ENCODE measurements around the gene SLC2A13. TPM values are rescaled to one million over a fixed set of nuclear protein-coding genes. Genes with fewer than 3 reads are reported as not detected.

Gene SLC2A13
- polyA plus RNA-seq, 3 donors, result 2.2 to 2.9 (median 2.5) TPM

- H2AFZ ChIP-seq (ENCODE audit: insufficient read depth, low read depth, low read length, poor library complexity, severe bottlenecking), result no peak overlapping the region
- no peak overlapping the region for H3K27ac Mint-ChIP-seq
- TF ChIP-seq, protein P1, sequence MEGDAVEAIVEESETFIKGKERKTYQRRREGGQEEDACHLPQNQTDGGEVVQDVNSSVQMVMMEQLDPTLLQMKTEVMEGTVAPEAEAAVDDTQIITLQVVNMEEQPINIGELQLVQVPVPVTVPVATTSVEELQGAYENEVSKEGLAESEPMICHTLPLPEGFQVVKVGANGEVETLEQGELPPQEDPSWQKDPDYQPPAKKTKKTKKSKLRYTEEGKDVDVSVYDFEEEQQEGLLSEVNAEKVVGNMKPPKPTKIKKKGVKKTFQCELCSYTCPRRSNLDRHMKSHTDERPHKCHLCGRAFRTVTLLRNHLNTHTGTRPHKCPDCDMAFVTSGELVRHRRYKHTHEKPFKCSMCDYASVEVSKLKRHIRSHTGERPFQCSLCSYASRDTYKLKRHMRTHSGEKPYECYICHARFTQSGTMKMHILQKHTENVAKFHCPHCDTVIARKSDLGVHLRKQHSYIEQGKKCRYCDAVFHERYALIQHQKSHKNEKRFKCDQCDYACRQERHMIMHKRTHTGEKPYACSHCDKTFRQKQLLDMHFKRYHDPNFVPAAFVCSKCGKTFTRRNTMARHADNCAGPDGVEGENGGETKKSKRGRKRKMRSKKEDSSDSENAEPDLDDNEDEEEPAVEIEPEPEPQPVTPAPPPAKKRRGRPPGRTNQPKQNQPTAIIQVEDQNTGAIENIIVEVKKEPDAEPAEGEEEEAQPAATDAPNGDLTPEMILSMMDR (IDR thresholded peaks at IDR 0.05), result no peak
- H3K4me1 Mint-ChIP-seq, result peaks cover 56% of the 10 kb centered on the region
- H3K9me3 Mint-ChIP-seq, result peaks cover 0 to 4% (median 0%) of the 10 kb centered on the region in 7 donors
- no peaks in the 10 kb centered on the region for H4K20me1 ChIP-seq (ENCODE audit: insufficient read depth, low read length)
- H3K4me1 ChIP-seq (ENCODE audit: control insufficient read depth in 1 of 2, insufficient read depth in 2 of 2, low read length in 2 of 2), result peaks cover 26 to 42% of the 10 kb centered on the region in 2 donors
- no peaks in the 10 kb centered on the region for H3K79me2 ChIP-seq (ENCODE audit: insufficient read depth, low read length)
- no peak overlapping the region for H3K4me3 Mint-ChIP-seq
- H3K27me3 ChIP-seq (ENCODE audit: control insufficient read depth in 2 of 2, insufficient read depth in 2 of 2, low read length in 2 of 2), result no peaks in the 10 kb centered on the region
- intact Hi-C loops (cut with micrococcal nuclease), result no loop called here
- no peaks in the 10 kb centered on the region for H3K36me3 Mint-ChIP-seq
- H3K9me3 ChIP-seq (replicated peaks in 1 of 2; ENCODE audit: control insufficient read depth in 1 of 2, insufficient read depth in 1 of 2, low read length in 2 of 2), result no peaks in the 10 kb centered on the region
- DNase-seq, result no peak
- no CpG with 5 or more reads among the region's 1 CpG for WGBS (ENCODE audit: insufficient coverage)
- H3K9ac ChIP-seq (ENCODE audit: insufficient read depth, low read length, poor library complexity, severe bottlenecking), result no peak overlapping the region
- no peaks in the 10 kb centered on the region for H3K36me3 ChIP-seq (replicated peaks in 1 of 2; ENCODE audit: control insufficient read depth in 1 of 2, insufficient read depth in 2 of 2, low read length in 2 of 2)
- peaks cover 0 to 1% (median 0%) of the 10 kb centered on the region in 3 donors for H3K27me3 Mint-ChIP-seq (ENCODE audit: low read depth in 3 of 3)
- H3K27ac ChIP-seq (ENCODE audit: low read depth in 1 of 2, low read length in 2 of 2), result no peak overlapping the region
- no peak overlapping the region for H3K4me3 ChIP-seq (replicated peaks in 1 of 3; ENCODE audit: low read depth in 2 of 3, low read length in 3 of 3)
- no peak overlapping the region for H3K4me2 ChIP-seq (replicated peaks; ENCODE audit: extremely low read depth, low read length, poor library complexity, severe bottlenecking)
Measured at GRCh38 chr12:39919790-39920189, 186.1 kb downstream of the SLC2A13 start.

DNA sequence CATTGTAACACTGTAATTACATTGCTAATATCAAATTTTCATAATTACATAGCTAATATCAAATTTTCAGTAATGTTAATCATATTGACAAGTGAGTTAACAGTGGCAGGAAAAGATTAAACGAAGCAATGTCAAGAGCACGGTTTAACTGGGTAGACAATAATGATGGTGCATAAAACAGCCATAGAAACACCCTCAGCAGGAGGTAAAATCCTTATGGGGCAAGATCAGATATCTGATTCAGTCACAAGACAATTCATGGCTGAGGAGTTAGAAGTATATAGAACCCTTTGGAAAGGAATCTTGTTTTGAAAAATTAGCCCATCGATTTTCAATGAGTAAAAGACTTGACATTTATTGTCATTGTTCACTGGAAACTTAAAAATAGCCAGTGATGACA, 190.6 kb downstream of the SLC2A13 start:
- Mint-ChIP-seq H3K4me3 (no peak overlapping the region), H3K9me3 (peaks cover 0 to 6% (median 0%) of the 10 kb centered on the region in 7 donors), H3K36me3 (peaks cover 2 to 9% of the 10 kb centered on the region in 2 donors), H3K4me1 (peaks cover 18% of the 10 kb centered on the region), H3K27ac (no peak overlapping the region), H3K27me3 (ENCODE audit: low read depth in 3 of 3) (no peaks in the 10 kb centered on the region)
- no CpG with 5 or more reads among the region's 3 CpGs for WGBS (ENCODE audit: insufficient coverage)
- H2AFZ ChIP-seq (ENCODE audit: insufficient read depth, low read depth, low read length, poor library complexity, severe bottlenecking), result no peak overlapping the region
- intact Hi-C loops (cut with micrococcal nuclease), result no loop called here
- H3K27ac ChIP-seq (ENCODE audit: low read depth in 1 of 2, low read length in 2 of 2), result no peak overlapping the region
- H3K4me1 ChIP-seq (ENCODE audit: control insufficient read depth in 1 of 2, insufficient read depth in 2 of 2, low read length in 2 of 2), result peaks cover 7 to 12% of the 10 kb centered on the region in 2 donors
- no peaks in the 10 kb centered on the region for H3K36me3 ChIP-seq (replicated peaks in 1 of 2; ENCODE audit: control insufficient read depth in 1 of 2, insufficient read depth in 2 of 2, low read length in 2 of 2)
- no peaks in the 10 kb centered on the region for H3K79me2 ChIP-seq (ENCODE audit: insufficient read depth, low read length)
- H3K27me3 ChIP-seq (ENCODE audit: control insufficient read depth in 2 of 2, insufficient read depth in 2 of 2, low read length in 2 of 2), result no peaks in the 10 kb centered on the region
- TF ChIP-seq, protein P1 (IDR thresholded peaks at IDR 0.05), result no peak
- DNase-seq, result no peak
- no peaks in the 10 kb centered on the region for H3K9me3 ChIP-seq (replicated peaks in 1 of 2; ENCODE audit: control insufficient read depth in 1 of 2, insufficient read depth in 1 of 2, low read length in 2 of 2)
- no peaks in the 10 kb centered on the region for H4K20me1 ChIP-seq (ENCODE audit: insufficient read depth, low read length)
- no peak overlapping the region for H3K9ac ChIP-seq (ENCODE audit: insufficient read depth, low read length, poor library complexity, severe bottlenecking)
- H3K4me2 ChIP-seq (replicated peaks; ENCODE audit: extremely low read depth, low read length, poor library complexity, severe bottlenecking), result no peak overlapping the region
- no peak overlapping the region for H3K4me3 ChIP-seq (replicated peaks in 1 of 3; ENCODE audit: low read depth in 2 of 3, low read length in 3 of 3)
